UCSD-AML1 (cell line): Measurements from ENCODE around the gene DPEP1.
A peak's percentile ranks its signal among the peaks of the same experiment; 100 is the strongest.

ENCODE experiments used
- DNase-seq: peaks from one replicate; lab custom pipeline; 2025; ENCODE audit not compliant: unreplicated experiment; lab: John Stamatoyannopoulos, UW

Gene DPEP1

GRCh38 chr16:89678258-89678657 is 64.8 kb downstream of the DPEP1 start:
- no peak for DNase-seq

- DNase-seq: no peak
Measured at GRCh38 chr16:89685916-89686315, 72.5 kb downstream of the DPEP1 start.

DNA sequence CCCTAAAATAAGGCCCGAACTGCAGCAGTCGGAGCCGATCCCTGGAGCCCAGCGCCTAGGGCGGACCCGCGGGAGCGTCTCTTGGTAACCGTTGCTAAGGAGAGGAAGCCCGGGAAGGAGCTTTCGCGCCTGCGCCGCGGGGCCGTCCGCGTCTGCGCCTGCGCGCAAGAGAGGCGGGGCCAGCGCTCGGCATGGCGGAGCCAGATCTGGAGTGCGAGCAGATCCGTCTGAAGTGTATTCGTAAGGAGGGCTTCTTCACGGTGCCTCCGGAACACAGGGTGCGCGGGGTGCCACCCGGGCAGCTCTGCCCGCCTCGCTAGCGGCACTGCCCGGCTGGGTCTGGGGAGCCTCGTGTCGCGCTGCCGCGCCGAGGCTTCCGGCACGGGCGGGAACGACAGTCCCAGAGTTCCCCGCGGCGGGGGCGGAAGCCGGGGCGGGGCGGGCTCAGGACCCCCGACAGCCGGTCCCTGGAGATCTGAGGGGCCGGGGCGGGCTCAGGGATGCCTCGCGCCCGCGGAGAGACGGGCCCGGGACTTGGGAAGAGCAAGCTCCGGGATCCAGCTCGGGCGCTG is 73.2 kb downstream of the DPEP1 start, which contains the start of gene CDK10:
TSS of gene CDK10 (plus strand) at position 170 of the 572 bp plus-strand sequence. CDS start at position 192, 22 bp downstream.
- DNase-seq: peak; percentile 92

DNA sequence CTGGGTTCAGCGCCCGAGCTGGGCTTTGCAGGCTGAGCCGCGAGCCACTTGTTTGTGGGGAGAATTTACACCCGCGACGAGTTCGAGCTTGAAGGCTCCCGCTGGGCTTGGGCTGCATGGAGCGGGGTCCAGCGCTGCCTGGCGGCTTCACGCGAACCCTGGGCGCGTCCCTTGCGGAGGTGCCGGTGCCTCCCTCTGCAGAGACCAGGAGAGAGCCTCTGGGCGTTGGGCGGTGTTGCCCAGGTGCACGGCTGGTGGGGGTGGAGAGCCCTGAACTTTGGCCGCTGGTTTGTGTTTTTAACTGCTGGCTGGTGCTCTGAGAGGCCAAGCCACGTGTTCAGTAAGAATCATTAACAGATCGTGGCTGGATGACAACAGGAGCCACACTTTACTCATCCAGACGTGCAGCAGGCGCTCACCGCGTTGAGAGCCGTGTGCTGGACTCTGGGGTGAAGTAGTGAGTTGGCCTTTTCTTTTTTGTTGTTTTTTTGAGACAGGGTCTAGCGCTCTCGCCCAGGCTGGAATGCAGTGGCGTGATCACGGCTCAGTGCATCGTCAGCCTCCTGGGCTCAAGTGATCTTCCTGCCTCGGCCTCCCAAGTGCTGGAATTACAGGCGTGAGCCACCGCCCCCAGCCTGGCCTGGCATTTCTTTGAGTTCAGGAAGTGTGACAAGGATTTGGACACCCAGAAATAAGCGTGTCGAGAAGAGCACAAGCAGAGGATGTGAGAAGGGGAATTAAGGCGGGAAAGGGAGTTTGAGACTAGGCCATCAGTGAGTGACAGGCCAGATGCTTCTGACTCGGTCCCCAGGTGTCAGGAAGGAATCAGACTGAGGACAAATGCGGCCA is 73.9 kb downstream of the DPEP1 start:
- DNase-seq: no peak
